Activated CD4-positive, alpha-beta T cell treated with anti-CD3 and anti-CD28 coated beads, Interleukin-2, amount 50 U/mL, for 48 hours (primary cell): ENCODE measurements around the gene MUC6.

ENCODE experiments used
- DNase-seq, 2 experiments: peaks; one replicate each; pipeline ENCODE4 v3.0.0-alpha.2; 2020

MUC6 gene

DNA sequence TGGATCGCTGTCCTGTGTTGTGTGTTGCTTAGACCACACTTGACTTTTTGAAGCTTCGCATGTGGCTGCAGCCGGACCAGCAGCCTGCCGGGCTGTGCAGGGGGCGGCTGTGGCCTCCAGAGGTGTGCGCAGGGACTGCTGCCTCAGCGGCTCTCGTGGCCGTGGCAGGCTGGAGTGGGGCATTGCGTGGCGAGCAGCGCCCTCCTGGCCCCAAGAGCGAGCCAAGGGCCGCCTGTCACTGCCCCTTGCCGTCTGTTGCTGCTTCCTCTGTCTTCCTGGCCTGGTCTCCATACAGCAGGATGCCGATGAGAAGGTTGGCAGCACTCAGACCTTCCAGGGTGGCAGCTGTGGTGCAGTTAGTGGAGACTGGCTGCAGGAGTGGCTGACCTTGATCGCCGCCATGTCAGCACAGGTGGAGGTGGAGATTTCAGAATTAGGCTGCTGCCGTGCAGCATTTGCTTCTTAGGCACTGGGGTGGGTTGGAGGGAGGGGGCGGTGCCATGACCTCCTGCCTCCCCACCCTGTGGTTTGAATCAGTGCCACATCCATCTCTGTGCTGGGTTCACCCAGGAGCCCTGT, 34.0 kb downstream of the MUC6 start:
- DNase-seq, result no peak

GRCh38 chr11:1001617-1002405, 34.7 kb downstream of the MUC6 start:
- no peak for DNase-seq

DNA sequence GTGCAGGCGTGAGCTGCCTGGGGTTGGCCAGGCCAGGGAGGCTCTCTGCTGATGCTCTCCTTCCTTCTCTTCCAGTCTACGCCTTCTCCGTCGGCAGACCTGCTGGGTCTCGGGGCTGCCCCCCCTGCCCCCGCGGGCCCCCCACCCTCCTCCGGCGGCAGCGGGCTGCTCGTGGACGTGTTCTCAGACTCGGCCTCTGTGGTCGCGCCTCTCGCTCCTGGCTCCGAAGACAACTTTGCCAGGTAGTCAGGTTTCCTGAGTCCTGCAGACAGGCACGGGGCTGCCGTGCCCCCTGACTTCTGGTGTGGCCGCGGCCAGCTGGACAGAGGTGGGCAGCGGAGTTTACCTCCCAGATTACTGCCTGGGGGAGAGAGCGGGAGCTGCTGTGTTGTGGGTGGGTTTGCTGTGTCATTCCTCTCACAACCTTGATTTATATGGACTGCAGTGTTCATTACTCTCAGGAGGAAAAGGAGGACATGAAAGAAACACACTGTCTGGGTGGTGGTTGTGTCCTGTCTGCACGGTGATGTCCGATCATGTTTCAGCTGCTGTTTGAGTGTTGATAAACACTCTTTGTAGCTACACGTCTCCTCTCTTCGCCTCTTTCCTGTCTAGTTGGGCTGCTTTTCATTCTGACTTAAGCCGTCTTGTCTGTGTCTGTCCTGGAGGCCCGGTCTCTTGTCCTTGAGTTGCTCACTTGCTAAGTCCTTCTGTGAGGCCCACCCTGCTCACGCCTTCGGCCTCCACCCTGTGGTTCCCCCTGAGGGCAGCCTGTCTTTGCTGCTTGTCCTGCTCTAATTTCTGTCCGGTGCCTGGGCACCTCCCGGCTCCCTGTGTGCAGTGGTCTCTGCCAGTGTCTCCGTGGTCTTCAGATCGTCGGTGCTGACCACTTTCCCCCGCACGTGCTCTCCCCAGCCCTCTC, 35.9 kb downstream of the MUC6 start:
- no peak for DNase-seq

DNA sequence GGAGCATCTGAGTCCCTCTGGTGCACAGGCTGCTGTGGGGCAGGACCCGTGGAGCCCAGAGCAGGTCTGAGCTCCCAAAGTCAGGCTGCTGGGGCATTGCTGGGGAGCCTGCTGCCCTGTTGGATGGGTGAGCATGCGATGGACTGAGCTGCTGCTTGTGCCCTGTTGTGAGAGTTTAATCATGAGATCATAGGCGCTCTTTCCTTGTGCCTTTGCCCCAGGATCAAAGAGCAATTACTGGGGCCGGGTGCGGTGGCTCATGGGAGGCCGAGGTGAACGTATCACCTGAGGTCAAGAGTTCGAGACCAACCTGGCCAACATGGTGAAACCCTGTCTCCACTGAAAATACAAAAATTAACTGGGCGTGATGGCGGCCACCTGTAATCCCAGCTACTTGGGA, 37.5 kb downstream of the MUC6 start:
- no peak for DNase-seq

DNA sequence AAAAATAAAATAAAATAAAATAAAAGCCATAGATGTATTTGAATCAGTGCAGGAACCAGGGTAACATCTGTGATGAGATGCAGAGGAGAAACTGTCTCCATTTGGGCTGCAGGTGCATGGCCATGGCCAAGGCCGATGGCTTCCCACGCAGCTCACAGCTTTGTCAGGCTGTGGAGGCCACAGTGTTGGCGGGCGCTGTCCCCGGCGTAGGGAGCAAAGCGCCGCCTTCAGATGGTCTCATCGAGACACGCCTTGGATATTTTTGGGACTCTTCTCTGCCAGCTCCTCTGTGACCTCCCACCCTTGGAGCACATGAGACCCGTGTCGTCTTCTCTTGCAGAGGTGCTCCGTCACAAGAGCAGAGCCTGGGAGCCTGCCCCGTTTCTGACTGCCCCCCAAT, 38.6 kb downstream of the MUC6 start:
- DNase-seq, result no peak

GRCh38 chr11:996681-997080, 39.8 kb downstream of the MUC6 start:
- DNase-seq, result peak in 1 of 2 experiments; percentile 17

DNA sequence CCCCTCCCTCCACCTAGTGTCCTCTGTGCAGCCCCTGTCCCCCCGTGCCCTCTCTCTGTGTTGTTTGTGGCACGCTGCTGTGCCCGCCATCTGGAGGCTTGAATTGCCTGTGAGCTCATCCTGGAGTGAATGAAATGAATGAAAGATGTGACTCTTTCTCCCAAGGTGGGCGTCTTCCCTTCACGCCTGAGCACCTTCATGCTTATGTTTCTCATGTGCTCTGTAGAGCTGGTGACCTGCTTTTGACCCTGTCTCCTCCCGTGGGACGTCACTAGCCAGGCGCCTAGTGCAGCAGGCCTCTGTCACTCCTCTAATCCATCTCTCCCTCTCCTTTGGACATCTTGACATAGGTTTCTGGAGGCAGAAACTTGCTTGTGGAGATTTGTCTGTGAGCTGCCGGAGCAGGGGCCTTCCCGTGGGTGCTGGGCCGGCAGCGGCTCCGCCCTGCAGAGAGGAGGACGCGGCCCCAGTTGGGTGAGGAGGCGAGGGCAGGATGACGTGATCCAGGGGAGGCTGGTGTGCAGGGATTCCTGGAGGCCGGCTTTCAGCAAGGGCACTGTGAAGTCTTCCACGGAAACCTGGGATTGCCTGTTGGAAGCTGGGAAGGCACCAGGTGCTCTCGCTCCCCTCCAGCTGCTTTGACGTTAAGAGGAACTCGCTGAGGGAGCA, 40.6 kb downstream of the MUC6 start:
- no peak for DNase-seq

DNA sequence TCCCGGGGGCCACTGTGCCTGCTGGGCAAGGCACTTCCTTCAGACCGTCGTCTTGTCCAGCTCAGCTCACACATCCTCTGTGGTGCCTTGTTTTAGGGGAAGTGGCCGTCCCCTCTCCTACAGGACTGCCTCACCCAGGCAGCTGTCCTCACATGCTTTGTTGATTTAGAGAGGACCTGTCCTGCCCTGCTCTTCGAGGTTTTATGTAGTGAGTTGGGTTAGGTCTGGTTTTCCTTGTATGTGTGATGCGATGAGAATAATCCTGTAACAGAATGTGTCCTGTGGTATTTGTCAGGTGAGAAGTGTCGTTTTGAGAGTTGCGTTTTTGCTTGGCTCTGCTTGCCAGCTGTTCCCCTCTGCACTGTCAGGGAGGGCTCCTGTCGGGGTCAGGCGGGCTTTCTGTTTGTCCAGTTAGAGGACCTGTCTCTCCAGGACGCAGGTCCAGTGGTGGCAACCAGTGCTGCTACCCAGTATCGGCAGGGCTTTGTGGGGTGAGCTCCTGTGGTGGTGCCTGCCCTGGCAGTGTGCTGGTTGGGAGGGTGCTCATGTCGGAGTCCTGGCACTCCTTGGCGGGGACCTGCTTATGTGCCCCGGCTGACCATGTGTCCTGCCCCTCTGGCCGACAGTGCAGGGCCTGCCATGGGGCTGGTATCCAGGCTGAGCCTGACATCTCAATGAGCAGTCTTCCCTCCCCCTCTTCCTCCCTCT, 41.3 kb downstream of the MUC6 start:
- DNase-seq, result no peak

GRCh38 chr11:993632-994167, 42.8 kb downstream of the MUC6 start:
- DNase-seq, result no peak

GRCh38 chr11:992577-992976, 43.9 kb downstream of the MUC6 start:
- no peak for DNase-seq

DNA sequence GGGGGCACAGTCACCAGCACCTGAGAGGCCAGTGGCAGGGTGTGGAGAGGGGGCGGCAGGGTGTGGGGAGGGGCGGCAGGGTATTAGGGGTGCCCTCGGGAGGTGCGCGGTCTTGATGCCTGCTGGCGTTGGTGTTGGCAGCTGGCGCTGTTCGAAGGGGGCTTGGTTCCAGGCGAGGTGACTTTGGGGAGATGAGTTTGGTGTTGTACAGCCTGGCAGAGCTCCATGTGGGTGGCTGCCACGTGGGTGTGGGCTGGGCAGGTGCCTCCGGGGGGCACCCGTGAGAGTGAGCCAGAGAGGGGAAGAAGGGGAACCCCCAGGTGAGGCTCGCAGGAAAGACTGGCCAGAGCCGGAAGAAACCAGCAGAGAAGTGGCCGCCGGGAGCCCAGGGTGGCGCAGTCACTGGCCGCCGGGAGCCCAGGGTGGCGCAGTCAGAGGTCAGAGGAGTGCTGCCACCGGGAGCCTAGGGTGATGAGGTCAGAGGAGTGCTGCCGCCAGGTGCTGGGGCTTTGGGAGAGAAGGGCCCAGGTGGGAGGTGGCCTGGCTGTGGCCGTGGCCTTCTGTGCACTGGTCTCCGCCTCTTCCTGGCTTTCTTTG, 44.7 kb downstream of the MUC6 start:
- no peak for DNase-seq

GRCh38 chr11:991034-991433, 45.5 kb downstream of the MUC6 start:
- DNase-seq, result no peak

GRCh38 chr11:990101-990500, 46.4 kb downstream of the MUC6 start:
- DNase-seq, result no peak

- DNase-seq, result no peak
These were observed 48.8 kb downstream of the MUC6 start for GRCh38 chr11:987671-988070.

DNA sequence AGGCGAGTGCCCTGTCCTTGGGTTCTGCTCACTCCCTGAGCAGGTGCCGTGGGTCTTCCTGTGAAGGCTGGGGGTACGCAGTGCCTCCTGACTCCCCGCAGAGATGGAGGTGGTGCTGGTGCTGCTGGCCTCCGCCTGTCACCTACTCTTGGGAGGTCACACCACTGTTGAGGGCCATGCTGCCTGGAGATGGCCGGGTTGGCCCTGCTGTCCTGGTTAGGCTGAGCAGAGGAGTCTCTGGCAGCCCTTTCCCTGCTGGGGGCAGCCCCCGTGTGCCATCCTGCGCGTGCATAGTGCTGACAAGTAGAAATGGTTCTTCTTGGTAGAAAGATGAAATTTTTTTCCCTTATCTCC, 49.6 kb downstream of the MUC6 start:
- no peak for DNase-seq

DNA sequence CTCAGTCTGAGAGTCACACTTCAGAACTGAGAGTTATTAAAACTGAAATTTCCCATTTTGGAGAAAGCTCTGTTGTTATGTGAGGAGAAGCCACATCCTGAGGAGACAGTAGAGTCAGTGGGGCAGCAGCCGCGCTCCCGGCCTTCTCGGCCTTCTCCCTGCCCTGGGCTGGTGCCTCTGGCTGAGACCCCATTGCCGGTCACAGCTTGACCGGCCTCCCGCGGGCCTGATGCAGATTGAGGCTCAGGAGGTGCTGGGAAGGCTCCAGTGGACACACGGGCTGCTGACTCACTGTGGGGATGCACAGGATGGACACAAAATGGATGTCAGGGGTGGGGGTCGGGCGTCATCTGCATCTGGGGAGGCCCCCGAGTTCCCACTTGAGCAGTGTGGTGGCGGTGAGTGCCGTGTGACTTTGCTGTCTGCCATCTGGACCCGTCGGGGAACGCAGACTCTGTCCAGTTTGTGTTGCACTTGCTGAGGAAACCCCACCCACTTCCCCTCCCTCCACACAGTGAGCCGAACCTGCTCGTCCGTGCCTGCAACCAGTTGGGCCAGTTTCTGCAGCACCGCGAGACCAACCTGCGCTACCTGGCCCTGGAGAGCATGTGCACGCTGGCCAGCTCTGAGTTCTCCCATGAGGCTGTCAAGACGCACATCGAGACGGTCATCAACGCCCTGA, 50.1 kb downstream of the MUC6 start:
- no peak for DNase-seq

GRCh38 chr11:985848-986247, 50.7 kb downstream of the MUC6 start:
- DNase-seq, result no peak

- no peak for DNase-seq
These were observed 51.1 kb downstream of the MUC6 start for GRCh38 chr11:985406-985805.

DNA sequence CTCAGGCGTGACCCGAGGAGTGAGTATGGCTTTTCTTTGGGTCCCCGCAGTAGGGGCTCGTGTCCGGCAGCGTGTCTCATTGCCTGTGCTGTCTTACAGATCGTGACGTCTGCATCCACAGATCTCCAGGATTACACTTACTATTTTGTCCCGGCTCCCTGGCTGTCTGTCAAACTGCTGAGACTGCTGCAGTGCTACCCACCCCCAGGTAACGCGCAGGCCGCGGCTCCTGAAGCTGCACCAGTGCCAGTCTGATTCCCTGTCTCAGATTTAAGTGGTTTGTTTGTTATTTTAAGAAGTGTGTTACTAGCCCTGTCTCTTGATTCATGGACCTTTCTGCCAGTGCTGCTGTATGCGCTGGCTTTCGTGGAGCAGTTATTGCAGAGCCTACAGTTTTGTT, 52.0 kb downstream of the MUC6 start:
- DNase-seq, result no peak

DNA sequence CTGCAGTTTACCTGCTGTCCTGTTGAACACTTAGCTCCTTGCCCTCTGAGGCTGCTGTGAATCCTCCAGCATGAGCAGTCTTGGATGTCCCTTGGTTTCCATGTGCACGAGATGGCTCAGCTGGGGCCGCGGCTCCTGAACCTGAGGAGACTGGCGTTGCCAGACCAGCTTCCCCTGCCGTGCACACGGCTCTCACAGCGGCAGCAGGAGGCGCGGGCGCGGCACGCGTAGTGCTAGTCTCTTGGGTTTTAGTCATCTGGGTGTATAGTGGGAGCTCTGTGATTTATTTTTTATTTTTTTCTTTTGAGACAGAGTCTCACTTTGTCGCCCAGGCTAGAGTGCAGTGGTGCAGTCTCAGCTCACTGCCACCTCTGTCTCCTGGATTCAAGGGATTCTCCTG, 54.8 kb downstream of the MUC6 start:
- no peak for DNase-seq
